Measurements from ENCODE around the gene E2F6.

GRCh38 chr2:11459816-11460215 lies 6.1 kb downstream of the E2F6 start:
- TF ChIP-seq POLR2A (IDR thresholded peaks at IDR 0.05; ENCODE audit: low read depth, low read length) = no peak
- no peak for TF ChIP-seq CTCF (conservative IDR thresholded peaks at IDR 0.05; ENCODE audit: low read depth, low read length)
- TF ChIP-seq SMC3 (IDR thresholded peaks at IDR 0.05; ENCODE audit: low read depth, low read length) = no peak
- TF ChIP-seq RFX5 (IDR thresholded peaks at IDR 0.05; ENCODE audit: low read depth, low read length) = no peak
- no peak for TF ChIP-seq ELK1 (IDR thresholded peaks at IDR 0.05; ENCODE audit: borderline replicate concordance, low read depth, low read length)
